ENCODE results near the gene ANKS1B. TPM values are rescaled to one million over a fixed set of nuclear protein-coding genes. Genes with fewer than 3 reads are reported as not detected.

ANKS1B gene
- total RNA-seq, 1 donor from 2014 or later, result 11.3 TPM

DNA sequence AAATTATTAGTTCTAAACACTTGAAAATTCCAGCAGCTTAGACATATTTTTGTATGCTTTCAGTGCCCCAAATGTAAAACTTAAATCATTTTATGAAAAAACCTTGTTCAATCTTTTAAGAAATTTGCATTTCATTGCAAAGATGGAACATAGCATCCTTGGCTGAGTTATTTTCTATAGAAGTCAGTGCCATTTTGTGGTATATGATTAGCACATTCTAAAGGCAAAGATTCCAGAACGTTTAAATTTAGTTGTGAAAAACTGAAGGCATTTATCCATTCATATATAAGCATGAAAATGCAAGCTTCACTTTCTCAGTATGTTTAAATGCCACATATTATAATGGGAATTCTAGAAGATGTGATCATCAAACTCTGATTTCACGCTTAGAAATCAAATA, 1007.5 kb downstream of the ANKS1B start:
- TF ChIP-seq, protein P1, sequence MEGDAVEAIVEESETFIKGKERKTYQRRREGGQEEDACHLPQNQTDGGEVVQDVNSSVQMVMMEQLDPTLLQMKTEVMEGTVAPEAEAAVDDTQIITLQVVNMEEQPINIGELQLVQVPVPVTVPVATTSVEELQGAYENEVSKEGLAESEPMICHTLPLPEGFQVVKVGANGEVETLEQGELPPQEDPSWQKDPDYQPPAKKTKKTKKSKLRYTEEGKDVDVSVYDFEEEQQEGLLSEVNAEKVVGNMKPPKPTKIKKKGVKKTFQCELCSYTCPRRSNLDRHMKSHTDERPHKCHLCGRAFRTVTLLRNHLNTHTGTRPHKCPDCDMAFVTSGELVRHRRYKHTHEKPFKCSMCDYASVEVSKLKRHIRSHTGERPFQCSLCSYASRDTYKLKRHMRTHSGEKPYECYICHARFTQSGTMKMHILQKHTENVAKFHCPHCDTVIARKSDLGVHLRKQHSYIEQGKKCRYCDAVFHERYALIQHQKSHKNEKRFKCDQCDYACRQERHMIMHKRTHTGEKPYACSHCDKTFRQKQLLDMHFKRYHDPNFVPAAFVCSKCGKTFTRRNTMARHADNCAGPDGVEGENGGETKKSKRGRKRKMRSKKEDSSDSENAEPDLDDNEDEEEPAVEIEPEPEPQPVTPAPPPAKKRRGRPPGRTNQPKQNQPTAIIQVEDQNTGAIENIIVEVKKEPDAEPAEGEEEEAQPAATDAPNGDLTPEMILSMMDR (IDR thresholded peaks at IDR 0.05; ENCODE audit: partially characterized antibody, unreplicated experiment), result no peak
- Mint-ChIP-seq H3K36me3 (ENCODE audit: unreplicated experiment) (no peaks in the 10 kb centered on the region), H3K4me3 (ENCODE audit: unreplicated experiment) (no peak overlapping the region), H3K9me3 (ENCODE audit: unreplicated experiment) (no peaks in the 10 kb centered on the region), H3K27me3 (ENCODE audit: unreplicated experiment) (no peaks in the 10 kb centered on the region), H3K4me1 (ENCODE audit: low read depth, unreplicated experiment) (no peaks in the 10 kb centered on the region), H3K27ac (ENCODE audit: unreplicated experiment) (no peak overlapping the region)
- no peak for DNase-seq

DNA sequence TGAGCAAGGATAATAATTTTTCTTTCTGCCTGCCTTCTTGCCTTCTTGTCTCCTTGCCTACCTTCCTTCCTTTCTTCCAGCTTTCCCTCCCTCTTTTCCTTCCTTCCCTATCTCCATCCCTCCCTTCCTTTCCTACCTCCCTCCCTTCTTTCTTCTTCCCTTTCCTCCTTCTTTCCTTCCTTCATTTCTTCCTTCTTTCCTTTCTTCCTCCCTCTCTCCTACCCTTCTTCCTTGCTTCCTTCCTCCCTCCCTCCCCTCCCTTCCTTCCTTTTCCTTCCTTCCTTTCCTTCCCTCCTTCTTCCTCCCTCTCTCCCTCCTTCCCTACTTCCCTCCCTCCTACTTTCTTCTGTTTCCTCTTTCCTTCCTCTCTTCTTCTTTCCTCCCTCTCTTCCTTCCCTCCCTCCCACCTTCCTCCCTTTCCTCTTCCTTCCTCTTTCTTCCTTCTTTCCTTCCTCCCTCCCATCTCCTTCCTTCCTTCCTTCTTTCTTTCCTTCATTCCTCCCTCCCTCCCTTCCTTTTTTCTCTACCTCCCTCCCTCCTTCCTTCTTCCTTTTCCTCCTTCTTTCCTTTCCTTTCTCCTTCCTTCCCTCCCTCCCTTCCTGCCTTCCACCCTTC, 1009.9 kb downstream of the ANKS1B start:
- TF ChIP-seq, protein P1 (IDR thresholded peaks at IDR 0.05; ENCODE audit: partially characterized antibody, unreplicated experiment), result no peak
- H3K4me3 Mint-ChIP-seq (ENCODE audit: unreplicated experiment), result no peak overlapping the region
- no peaks in the 10 kb centered on the region for H3K4me1 Mint-ChIP-seq (ENCODE audit: low read depth, unreplicated experiment)
- no peaks in the 10 kb centered on the region for H3K36me3 Mint-ChIP-seq (ENCODE audit: unreplicated experiment)
- DNase-seq, result no peak
- H3K9me3 Mint-ChIP-seq (ENCODE audit: unreplicated experiment), result no peaks in the 10 kb centered on the region
- no peak overlapping the region for H3K27ac Mint-ChIP-seq (ENCODE audit: unreplicated experiment)
- no peaks in the 10 kb centered on the region for H3K27me3 Mint-ChIP-seq (ENCODE audit: unreplicated experiment)

DNA sequence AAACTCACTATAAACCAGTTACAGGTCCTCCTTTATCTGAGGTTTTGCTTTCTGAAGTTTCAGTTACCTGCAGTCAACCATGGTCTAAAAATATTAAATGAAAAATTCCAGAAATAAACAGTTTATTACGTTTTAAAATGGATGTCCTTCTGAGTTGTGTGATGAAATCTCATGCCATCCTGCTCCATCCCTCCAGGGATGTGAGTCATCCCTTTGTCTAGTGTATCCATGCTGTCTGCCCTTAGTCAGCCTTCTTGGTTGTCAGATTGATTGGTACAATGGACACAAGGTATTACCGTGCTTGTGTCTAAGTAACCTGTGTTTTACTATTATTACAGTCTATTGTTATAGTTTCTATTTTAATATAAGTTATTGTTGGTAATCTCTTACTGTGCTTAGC, 1011.3 kb downstream of the ANKS1B start:
- H3K9me3 Mint-ChIP-seq (ENCODE audit: unreplicated experiment), result no peaks in the 10 kb centered on the region
- H3K4me1 Mint-ChIP-seq (ENCODE audit: low read depth, unreplicated experiment), result no peaks in the 10 kb centered on the region
- H3K27ac Mint-ChIP-seq (ENCODE audit: unreplicated experiment), result no peak overlapping the region
- no peaks in the 10 kb centered on the region for H3K36me3 Mint-ChIP-seq (ENCODE audit: unreplicated experiment)
- DNase-seq, result no peak
- TF ChIP-seq, protein P1 (IDR thresholded peaks at IDR 0.05; ENCODE audit: partially characterized antibody, unreplicated experiment), result no peak
- H3K4me3 Mint-ChIP-seq (ENCODE audit: unreplicated experiment), result no peak overlapping the region
- H3K27me3 Mint-ChIP-seq (ENCODE audit: unreplicated experiment), result no peaks in the 10 kb centered on the region

DNA sequence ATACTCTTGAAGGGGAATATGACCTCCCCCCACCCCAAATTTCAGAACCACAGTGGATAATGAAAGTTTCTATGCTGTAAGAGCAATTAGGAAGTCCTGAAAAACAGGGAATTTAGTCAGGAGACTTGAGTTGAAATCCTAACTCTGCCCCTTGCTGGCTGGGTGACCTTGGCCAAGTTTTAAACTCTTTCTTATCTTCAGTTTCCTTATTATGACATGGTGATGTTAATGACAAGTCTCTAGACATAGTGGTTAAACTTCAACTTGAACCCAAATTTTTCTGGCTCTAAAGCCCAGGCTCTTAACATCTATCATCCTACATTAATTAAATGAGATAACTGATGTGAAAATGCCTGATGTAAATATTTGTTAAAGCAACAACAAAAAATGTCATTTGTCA, 1013.8 kb downstream of the ANKS1B start:
- no peaks in the 10 kb centered on the region for H3K27me3 Mint-ChIP-seq (ENCODE audit: unreplicated experiment)
- no peaks in the 10 kb centered on the region for H3K9me3 Mint-ChIP-seq (ENCODE audit: unreplicated experiment)
- no peaks in the 10 kb centered on the region for H3K4me1 Mint-ChIP-seq (ENCODE audit: low read depth, unreplicated experiment)
- H3K4me3 Mint-ChIP-seq (ENCODE audit: unreplicated experiment), result no peak overlapping the region
- TF ChIP-seq, protein P1 (IDR thresholded peaks at IDR 0.05; ENCODE audit: partially characterized antibody, unreplicated experiment), result no peak
- no peaks in the 10 kb centered on the region for H3K36me3 Mint-ChIP-seq (ENCODE audit: unreplicated experiment)
- DNase-seq, result no peak
- H3K27ac Mint-ChIP-seq (ENCODE audit: unreplicated experiment), result no peak overlapping the region

DNA sequence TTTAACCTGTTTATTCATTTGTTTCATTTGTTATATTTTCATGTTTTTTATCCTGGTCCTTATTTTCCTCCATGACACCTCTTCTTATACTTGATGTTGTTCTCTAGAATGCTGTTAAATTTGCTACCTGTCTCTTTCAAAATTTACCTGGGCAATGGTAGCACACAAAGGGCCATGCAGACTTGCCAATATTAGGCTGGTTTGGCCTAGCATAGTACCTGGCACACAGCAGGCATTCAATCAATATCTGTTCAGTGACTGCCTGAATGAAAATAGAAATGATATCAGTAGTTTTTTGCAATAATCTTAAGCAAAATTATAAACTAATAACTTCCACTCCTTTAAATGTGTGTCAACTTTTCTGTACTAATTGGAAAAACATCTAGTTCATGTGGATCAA, 1014.5 kb downstream of the ANKS1B start:
- no peaks in the 10 kb centered on the region for H3K27me3 Mint-ChIP-seq (ENCODE audit: unreplicated experiment)
- TF ChIP-seq, protein P1 (IDR thresholded peaks at IDR 0.05; ENCODE audit: partially characterized antibody, unreplicated experiment), result no peak
- no peaks in the 10 kb centered on the region for H3K36me3 Mint-ChIP-seq (ENCODE audit: unreplicated experiment)
- no peaks in the 10 kb centered on the region for H3K9me3 Mint-ChIP-seq (ENCODE audit: unreplicated experiment)
- DNase-seq, result no peak
- H3K4me3 Mint-ChIP-seq (ENCODE audit: unreplicated experiment), result no peak overlapping the region
- H3K27ac Mint-ChIP-seq (ENCODE audit: unreplicated experiment), result no peak overlapping the region
- no peaks in the 10 kb centered on the region for H3K4me1 Mint-ChIP-seq (ENCODE audit: low read depth, unreplicated experiment)

Measured in glutamatergic neuron (in vitro differentiated cells).